Measurements from ENCODE around the gene KLHDC7B.

GRCh38 chr22:50527921-50528681 lies 17.6 kb upstream of the KLHDC7B start:
- TF ChIP-seq, protein P1, sequence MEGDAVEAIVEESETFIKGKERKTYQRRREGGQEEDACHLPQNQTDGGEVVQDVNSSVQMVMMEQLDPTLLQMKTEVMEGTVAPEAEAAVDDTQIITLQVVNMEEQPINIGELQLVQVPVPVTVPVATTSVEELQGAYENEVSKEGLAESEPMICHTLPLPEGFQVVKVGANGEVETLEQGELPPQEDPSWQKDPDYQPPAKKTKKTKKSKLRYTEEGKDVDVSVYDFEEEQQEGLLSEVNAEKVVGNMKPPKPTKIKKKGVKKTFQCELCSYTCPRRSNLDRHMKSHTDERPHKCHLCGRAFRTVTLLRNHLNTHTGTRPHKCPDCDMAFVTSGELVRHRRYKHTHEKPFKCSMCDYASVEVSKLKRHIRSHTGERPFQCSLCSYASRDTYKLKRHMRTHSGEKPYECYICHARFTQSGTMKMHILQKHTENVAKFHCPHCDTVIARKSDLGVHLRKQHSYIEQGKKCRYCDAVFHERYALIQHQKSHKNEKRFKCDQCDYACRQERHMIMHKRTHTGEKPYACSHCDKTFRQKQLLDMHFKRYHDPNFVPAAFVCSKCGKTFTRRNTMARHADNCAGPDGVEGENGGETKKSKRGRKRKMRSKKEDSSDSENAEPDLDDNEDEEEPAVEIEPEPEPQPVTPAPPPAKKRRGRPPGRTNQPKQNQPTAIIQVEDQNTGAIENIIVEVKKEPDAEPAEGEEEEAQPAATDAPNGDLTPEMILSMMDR (conservative IDR thresholded peaks at IDR 0.05; ENCODE audit: low read depth, low read length): no peak
- TF ChIP-seq EZH2 (IDR thresholded peaks at IDR 0.05; ENCODE audit: low read length, unreplicated experiment): no peak
- TF ChIP-seq EZH2phosphoT487 (IDR thresholded peaks at IDR 0.05; ENCODE audit: borderline replicate concordance, low read length): no peak
